GM23248 (cell line): ENCODE measurements around the gene DNAI2. TPM values are rescaled to one million over a fixed set of nuclear protein-coding genes. Genes with fewer than 3 reads are reported as not detected.
"Not testable (repeated sequence)": the region's sequence is repeated elsewhere in the genome, so short reads cannot be mapped to it uniquely, and the experiment has no call there.

Experiments used
- DNase-seq: peaks from one replicate; pipeline ENCODE4 v3.0.0-alpha.2; 2015
- H2AFZ ChIP-seq: fragments of 200-600 bp; sonication (generic); 2 replicates; pipeline ENCODE4 v1.6.1; 2016; ENCODE audit warnings: antibody characterized with exemption
- H3F3A ChIP-seq: fragments of 200-600 bp; sonication (generic); 2 replicates; pipeline ENCODE4 v1.6.1; 2016; ENCODE audit warnings: mild to moderate bottlenecking, antibody characterized with exemption, mixed run types; ENCODE audit not compliant: insufficient read depth
- H3K27ac ChIP-seq: fragments of 200-600 bp; sonication (generic); 2 replicates; pipeline ENCODE4 v1.5.1; 2016; ENCODE audit warnings: mild to moderate bottlenecking
- H3K27me3 ChIP-seq: fragments of 200-600 bp; sonication (generic); replicated peaks from 2 replicates; pipeline ENCODE4 v1.6.1; 2016; ENCODE audit warnings: mild to moderate bottlenecking; ENCODE audit not compliant: insufficient read depth
- H3K36me3 ChIP-seq: fragments of 200-600 bp; sonication (generic); 2 replicates; pipeline ENCODE4 v1.6.1; 2016; ENCODE audit warnings: low read depth, mild to moderate bottlenecking
- H3K4me1 ChIP-seq: fragments of 200-600 bp; sonication (generic); 2 replicates; pipeline ENCODE4 v1.6.1; 2016; ENCODE audit warnings: mild to moderate bottlenecking; ENCODE audit not compliant: insufficient read depth
- H3K4me2 ChIP-seq: fragments of 200-600 bp; sonication (generic); one replicate; pipeline ENCODE4 v1.6.1; 2016; ENCODE audit warnings: mild to moderate bottlenecking; ENCODE audit not compliant: unreplicated experiment
- H3K4me3 ChIP-seq: fragments of 200-600 bp; sonication (generic); 2 replicates; pipeline ENCODE4 v1.5.1; 2016; ENCODE audit warnings: mild to moderate bottlenecking
- H3K79me2 ChIP-seq: fragments of 200-600 bp; sonication (generic); 2 replicates; pipeline ENCODE4 v1.6.1; 2016; ENCODE audit warnings: mild to moderate bottlenecking; ENCODE audit not compliant: insufficient read depth
- H3K9ac ChIP-seq: fragments of 200-600 bp; sonication (generic); 2 replicates; pipeline ENCODE4 v1.6.1; 2016; ENCODE audit warnings: mild to moderate bottlenecking
- H3K9me2 ChIP-seq: fragments of 200-600 bp; sonication (generic); 2 replicates; pipeline ENCODE4 v1.6.1; 2016; ENCODE audit warnings: mixed run types, mild to moderate bottlenecking, moderate library complexity; ENCODE audit not compliant: insufficient read depth
- H3K9me3 ChIP-seq: fragments of 200-600 bp; sonication (generic); one replicate; pipeline ENCODE4 v1.6.1; 2017; ENCODE audit warnings: low read depth
- H4K20me1 ChIP-seq: fragments of 200-600 bp; sonication (generic); 2 replicates; pipeline ENCODE4 v1.6.0; 2016; ENCODE audit not compliant: insufficient read depth
- EZH2 ChIP-seq: fragments of 200-600 bp; sonication (generic); IDR thresholded peaks from 2 replicates; pipeline ENCODE4 v1.6.1; 2018; ENCODE audit warnings: antibody characterized with exemption, mild to moderate bottlenecking; ENCODE audit not compliant: insufficient read depth, poor library complexity, severe bottlenecking
- EZH2phosphoT487 ChIP-seq: fragments of 200-600 bp; sonication (generic); IDR thresholded peaks from 2 replicates; pipeline ENCODE4 v1.6.1; 2018; ENCODE audit warnings: antibody characterized with exemption, moderate library complexity, mild to moderate bottlenecking, low read depth; ENCODE audit not compliant: insufficient read depth
- WGBS, 2 experiments: methylation state at CpG; one replicate each; pipeline ENCODE4 v1.1.6; 2015 to 2017; ENCODE audit warnings: low lambda C conversion rate in 2 of 2, low coverage in 1 of 2; ENCODE audit errors: missing lambda C conversion rate in 2 of 2; 5-methylcytosine and 5-hydroxymethylcytosine counted together
- in situ Hi-C: fragments of 300-500 bp; cut with MboI; formaldehyde crosslinking; loops from 2 replicates; pipeline ENCODE4 v1.15.0; 2020
- polyA plus RNA-seq: library from polyadenylated mRNA; unstranded; fragments of >200 nt; fragmentation: Nextera tagmentation; extraction: Ambion mirVana; gene quantifications from 2 replicates; pipeline ENCODE4 v1.2.1, GENCODE V29; 2016
- total RNA-seq: library from RNA; depleted of rRNA; stranded (reverse); fragments of >200 nt; shearing (Covaris generic); gene quantifications from 2 replicates; pipeline ENCODE4 v1.2.3, GENCODE V29; 2014

Gene DNAI2
- total and polyA plus RNA-seq, 2 experiments from 2014 or later: not detected

- Histone ChIP-seq H3F3A (no peaks in the 10 kb centered on the region), H3K4me3 (no peak overlapping the region), H4K20me1 (no peaks in the 10 kb centered on the region), H3K9ac (no peak overlapping the region), H3K4me2 (no peak overlapping the region), H2AFZ (no peak overlapping the region), H3K36me3 (no peaks in the 10 kb centered on the region), H3K4me1 (no peaks in the 10 kb centered on the region), H3K9me2 (no peaks in the 10 kb centered on the region), H3K79me2 (no peaks in the 10 kb centered on the region), H3K27me3 (peaks cover 21% of the 10 kb centered on the region), H3K27ac (no peak overlapping the region), H3K9me3 (no peaks in the 10 kb centered on the region)
- in situ Hi-C loops: no loop called here
- DNase-seq: no peak
- TF ChIP-seq EZH2phosphoT487: no peak
- no peak for TF ChIP-seq EZH2
- WGBS, 2 experiments: 58 to 60% methylated on average over 9 of the region's 9 CpGs
These were observed 6.1 kb downstream of the DNAI2 start for GRCh38 chr17:74280093-74280513.

DNA sequence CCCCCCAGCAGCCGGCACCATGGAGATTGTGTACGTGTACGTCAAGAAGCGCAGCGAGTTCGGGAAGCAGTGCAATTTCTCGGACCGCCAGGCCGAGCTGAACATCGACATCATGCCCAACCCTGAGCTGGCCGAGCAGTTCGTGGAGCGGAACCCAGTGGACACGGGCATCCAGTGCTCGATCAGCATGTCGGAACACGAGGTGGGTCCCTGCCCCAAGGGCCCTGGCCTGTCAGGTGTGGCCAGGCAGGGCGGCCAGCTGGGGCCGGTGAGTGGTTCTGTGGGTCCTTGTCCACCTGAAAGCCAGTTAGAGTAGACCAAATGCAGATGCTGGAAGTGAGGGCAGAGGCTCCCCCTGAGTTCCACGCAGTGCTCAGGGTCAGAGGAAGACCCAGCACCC, 7.8 kb downstream of the DNAI2 start:
- H3K27me3 ChIP-seq: peaks cover 9% of the 10 kb centered on the region
- no peaks in the 10 kb centered on the region for H3K4me1 ChIP-seq
- no peak overlapping the region for H3K27ac ChIP-seq
- no peak overlapping the region for H3K4me2 ChIP-seq
- no peak for TF ChIP-seq EZH2phosphoT487
- TF ChIP-seq EZH2: no peak
- no peak overlapping the region for H2AFZ ChIP-seq
- no peaks in the 10 kb centered on the region for H3K9me3 ChIP-seq
- H3K9ac ChIP-seq: no peak overlapping the region
- in situ Hi-C loops: no loop called here
- no peak for DNase-seq
- H3K4me3 ChIP-seq: no peak overlapping the region
- no peaks in the 10 kb centered on the region for H3F3A ChIP-seq
- H4K20me1 ChIP-seq: no peaks in the 10 kb centered on the region
- WGBS, 2 experiments: 74 to 82% methylated on average over 16 to 19 of the region's 20 CpGs
- no peaks in the 10 kb centered on the region for H3K9me2 ChIP-seq
- H3K79me2 ChIP-seq: no peaks in the 10 kb centered on the region
- H3K36me3 ChIP-seq: no peaks in the 10 kb centered on the region

DNA sequence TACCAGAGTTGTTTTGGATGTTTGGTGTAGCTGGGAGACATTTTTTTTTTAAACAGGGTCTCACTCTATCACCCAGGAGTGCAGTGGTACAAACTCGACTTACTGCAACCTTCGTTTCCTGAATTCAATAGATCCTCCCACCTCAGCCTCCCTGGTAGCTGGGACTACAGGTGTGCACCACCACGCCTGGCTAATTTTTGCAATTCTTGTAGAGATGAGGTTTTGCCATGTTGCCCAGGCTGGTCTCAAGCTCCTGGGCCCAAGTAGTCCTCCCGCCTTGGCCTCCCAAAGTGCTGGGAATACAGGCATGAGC, 8.2 kb downstream of the DNAI2 start:
- in situ Hi-C loops, H3K4me3 ChIP-seq, H3F3A ChIP-seq, H3K4me2 ChIP-seq, H3K4me1 ChIP-seq, H3K9ac ChIP-seq, H4K20me1 ChIP-seq, H3K27ac ChIP-seq, H3K9me2 ChIP-seq, H2AFZ ChIP-seq, H3K79me2 ChIP-seq, H3K9me3 ChIP-seq, H3K27me3 ChIP-seq, H3K36me3 ChIP-seq, DNase-seq: not testable (repeated sequence)
- 61 to 64% methylated on average over 4 of the region's 4 CpGs for WGBS, 2 experiments

GRCh38 chr17:74282587-74283370, 8.7 kb downstream of the DNAI2 start:
- Histone ChIP-seq H3F3A (no peaks in the 10 kb centered on the region), H3K27ac (no peak overlapping the region), H3K9me2 (no peaks in the 10 kb centered on the region), H3K9me3 (no peaks in the 10 kb centered on the region), H3K36me3 (no peaks in the 10 kb centered on the region), H3K4me3 (no peak overlapping the region), H3K4me1 (no peaks in the 10 kb centered on the region), H4K20me1 (no peaks in the 10 kb centered on the region), H3K4me2 (no peak overlapping the region), H3K9ac (no peak overlapping the region), H3K79me2 (no peaks in the 10 kb centered on the region), H2AFZ (no peak overlapping the region), H3K27me3 (no peaks in the 10 kb centered on the region; the same call in 1 of the 2 replicates)
- in situ Hi-C loops: no loop called here
- DNase-seq: no peak
- no peak for TF ChIP-seq EZH2
- no peak for TF ChIP-seq EZH2phosphoT487
- 63 to 66% methylated on average over 9 of the region's 9 CpGs for WGBS, 2 experiments

GRCh38 chr17:74283371-74283673, 9.3 kb downstream of the DNAI2 start:
- no peak overlapping the region for H3K27ac ChIP-seq
- no peaks in the 10 kb centered on the region for H3F3A ChIP-seq
- H3K4me2 ChIP-seq: no peak overlapping the region
- no peaks in the 10 kb centered on the region for H3K4me1 ChIP-seq
- TF ChIP-seq EZH2: no peak
- no peak for TF ChIP-seq EZH2phosphoT487
- no peak overlapping the region for H2AFZ ChIP-seq
- in situ Hi-C loops: no loop called here
- no peaks in the 10 kb centered on the region for H3K9me2 ChIP-seq
- H3K27me3 ChIP-seq: no peaks in the 10 kb centered on the region; the same call in 1 of the 2 replicates
- 58 to 78% methylated on average over 4 of the region's 4 CpGs for WGBS, 2 experiments
- H3K9me3 ChIP-seq: no peaks in the 10 kb centered on the region
- H3K36me3 ChIP-seq: no peaks in the 10 kb centered on the region
- no peaks in the 10 kb centered on the region for H3K79me2 ChIP-seq
- H3K4me3 ChIP-seq: no peak overlapping the region
- H3K9ac ChIP-seq: no peak overlapping the region
- H4K20me1 ChIP-seq: no peaks in the 10 kb centered on the region
- no peak for DNase-seq
